CD4-positive, alpha-beta T cell treated with Interleukin-17A for 1 hour (primary cell): ENCODE results near the gene HCFC1R1.
"Not testable (repeated sequence)": the region's sequence is repeated elsewhere in the genome, so short reads cannot be mapped to it uniquely, and the experiment has no call there.

Experiments used
- DNase-seq: peaks from one replicate; pipeline ENCODE4 v3.0.0-alpha.2; 2020

HCFC1R1 gene

GRCh38 chr16:3023669-3024478 is at the start of gene HCFC1R1, which contains the start of gene THOC6:
Gene HCFC1R1 (minus strand): TSS chr16:3023942. CDS start chr16:3023941, 1 bp downstream.
Gene THOC6 (plus strand): TSS chr16:3024035. CDS start chr16:3024327, 292 bp downstream.
- DNase-seq, result peak; percentile 96

DNA sequence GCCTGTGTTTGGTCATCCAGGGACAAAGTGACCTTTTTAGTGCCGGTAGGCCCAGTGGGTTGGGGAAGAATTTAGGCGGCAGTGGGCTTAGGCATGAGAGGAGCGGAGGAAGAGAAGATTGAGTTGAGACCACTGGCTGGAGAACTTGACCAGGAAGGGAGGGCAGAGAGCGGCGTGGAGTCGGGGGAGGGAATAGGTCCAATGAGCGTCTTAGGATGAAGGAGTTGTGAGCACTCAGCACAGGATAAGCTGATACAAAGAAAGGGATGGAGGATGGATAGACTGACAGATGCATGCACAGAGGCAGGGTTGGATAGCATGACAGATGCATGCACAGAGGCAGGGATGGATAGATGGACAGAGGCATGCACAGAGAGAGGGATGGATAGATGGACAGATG is 49.7 kb upstream of the HCFC1R1 start:
- no peak for DNase-seq

GRCh38 chr16:3072576-3073263 is 49.0 kb upstream of the HCFC1R1 start:
- peak; percentile 70 for DNase-seq

DNA sequence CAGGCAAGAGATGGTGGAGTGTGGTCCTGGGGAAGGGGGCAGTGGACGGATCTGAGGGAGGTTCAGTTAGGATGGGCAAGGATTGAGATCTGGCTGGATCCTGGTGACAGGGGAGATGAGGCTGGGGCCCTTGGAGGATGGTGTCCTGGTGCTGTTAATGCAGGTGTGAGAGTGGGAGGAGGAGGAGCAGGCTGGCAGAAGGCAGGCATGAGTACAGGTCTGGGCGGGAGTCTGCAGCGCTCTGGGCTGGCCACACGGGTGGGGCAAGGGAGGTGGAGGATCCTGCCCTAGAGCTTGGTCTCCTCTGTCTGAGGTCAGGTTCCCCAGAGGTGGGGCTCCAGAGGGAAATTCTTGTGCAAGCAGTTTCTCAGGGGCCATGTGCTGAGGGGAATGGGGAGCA is 48.4 kb upstream of the HCFC1R1 start:
- peak; percentile 59 for DNase-seq

DNA sequence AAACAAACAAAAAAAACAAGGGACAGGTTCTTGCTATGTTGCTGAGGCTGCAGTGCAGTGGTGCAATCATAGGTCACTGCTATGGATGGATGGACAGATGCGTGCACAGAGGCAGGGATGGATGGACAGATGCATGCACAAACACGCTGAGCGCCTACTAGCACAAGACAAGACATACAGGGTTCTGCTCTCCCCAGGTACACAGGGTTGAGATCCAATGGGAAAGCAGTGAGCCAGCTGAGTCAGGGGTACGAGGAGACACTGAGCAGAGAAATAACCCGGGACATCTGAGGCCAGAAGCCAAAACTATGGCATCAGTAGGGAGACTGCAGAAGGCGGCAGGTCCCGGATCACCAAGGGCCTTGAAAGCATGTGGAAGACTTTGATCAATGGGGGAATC is 47.9 kb upstream of the HCFC1R1 start:
- peak; percentile 39 for DNase-seq

DNA sequence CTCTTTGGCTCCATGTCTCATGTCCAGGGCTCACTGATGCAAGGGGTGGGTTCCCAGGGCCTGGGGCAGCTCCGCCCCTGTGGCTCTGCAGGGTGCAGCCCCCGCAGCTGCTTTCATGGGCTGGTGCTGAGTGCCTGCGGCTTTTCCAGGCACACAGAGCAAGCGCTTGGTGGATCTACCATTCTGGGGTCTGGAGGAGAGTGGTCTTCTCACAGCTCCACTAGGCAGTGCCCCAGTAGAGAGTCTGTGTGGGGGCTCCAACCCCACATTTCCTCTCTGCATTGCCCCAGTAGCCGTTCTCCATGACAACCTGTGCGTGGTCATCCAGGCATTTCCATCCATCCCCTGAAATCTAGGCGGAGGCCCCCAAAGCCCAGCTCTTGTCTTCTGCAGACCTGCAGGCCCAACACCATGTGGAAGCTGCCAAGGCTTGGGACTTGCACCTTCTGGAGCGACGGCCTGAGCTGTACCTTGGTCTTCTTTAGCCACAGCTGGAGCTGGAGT is 46.9 kb upstream of the HCFC1R1 start:
- peak; percentile 51 for DNase-seq

DNA sequence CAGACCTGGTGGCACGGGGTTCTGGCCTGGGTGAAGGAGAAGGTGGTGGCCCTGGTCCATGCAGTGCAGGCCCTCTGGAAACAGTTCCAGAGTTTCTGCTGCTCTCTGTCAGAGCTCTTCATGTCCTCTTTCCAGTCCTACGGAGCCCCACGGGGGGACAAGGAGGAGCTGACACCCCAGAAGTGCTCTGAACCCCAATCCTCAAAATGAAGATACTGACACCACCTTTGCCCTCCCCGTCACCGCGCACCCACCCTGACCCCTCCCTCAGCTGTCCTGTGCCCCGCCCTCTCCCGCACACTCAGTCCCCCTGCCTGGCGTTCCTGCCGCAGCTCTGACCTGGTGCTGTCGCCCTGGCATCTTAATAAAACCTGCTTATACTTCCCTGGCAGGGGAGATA is 45.4 kb upstream of the HCFC1R1 start:
- DNase-seq, result not testable (repeated sequence)

DNA sequence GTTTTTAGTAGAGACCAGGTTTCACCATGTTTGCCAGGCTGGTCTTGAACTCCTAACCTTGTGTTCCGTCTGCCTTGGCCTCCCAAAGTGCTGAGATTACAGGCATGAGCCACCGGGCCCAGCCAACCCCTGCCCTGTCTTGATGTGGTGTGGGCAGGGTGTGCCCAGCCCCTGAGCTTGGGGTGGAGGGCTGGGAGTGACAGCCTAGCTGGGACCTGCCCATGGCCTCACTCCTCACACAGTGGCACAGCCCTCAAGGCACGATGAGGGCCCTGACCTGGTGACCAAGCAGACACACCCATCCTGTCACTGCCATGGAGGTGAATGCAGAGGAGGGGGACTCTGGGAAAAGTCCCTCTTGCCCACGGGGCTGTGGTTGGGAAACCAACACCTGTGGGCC is 44.7 kb upstream of the HCFC1R1 start:
- DNase-seq, result peak; percentile 58

- no peak for DNase-seq
These were observed 42.7 kb upstream of the HCFC1R1 start for GRCh38 chr16:3066440-3066748.

DNA sequence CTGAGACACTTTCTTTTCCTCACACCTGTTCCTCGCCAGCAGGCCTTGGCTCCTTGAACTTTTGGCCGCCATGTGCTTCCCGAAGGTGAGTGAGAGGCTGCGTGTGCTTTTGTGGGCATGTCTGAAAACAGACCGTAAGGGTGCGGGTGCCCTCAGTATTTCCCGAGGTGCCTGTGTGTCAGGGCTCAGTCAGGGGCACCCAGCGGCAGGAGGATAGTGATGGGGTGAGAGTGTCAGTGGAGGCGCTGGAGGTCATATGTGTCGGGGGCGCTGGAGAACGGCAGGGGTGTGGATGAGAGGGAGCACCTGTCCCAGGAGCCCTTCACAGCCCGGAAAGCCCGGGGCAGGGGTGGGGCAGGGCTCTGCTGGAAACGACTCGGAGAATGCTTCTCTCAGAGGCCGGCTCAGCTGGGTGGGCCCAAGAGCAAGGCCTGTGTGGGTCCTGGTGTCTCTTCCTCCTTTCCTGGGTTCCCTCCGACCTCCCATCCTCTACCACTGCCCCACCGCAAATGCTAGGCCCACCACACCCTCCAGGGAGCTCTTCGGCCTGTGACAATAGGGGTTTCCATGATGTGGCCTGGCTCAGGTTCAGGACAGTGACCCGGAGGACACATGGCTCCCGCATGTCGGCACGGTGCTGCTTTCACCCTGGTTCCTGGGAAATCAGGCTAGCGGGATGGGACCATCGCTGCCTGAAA is 42.1 kb upstream of the HCFC1R1 start:
- DNase-seq, result no peak

DNA sequence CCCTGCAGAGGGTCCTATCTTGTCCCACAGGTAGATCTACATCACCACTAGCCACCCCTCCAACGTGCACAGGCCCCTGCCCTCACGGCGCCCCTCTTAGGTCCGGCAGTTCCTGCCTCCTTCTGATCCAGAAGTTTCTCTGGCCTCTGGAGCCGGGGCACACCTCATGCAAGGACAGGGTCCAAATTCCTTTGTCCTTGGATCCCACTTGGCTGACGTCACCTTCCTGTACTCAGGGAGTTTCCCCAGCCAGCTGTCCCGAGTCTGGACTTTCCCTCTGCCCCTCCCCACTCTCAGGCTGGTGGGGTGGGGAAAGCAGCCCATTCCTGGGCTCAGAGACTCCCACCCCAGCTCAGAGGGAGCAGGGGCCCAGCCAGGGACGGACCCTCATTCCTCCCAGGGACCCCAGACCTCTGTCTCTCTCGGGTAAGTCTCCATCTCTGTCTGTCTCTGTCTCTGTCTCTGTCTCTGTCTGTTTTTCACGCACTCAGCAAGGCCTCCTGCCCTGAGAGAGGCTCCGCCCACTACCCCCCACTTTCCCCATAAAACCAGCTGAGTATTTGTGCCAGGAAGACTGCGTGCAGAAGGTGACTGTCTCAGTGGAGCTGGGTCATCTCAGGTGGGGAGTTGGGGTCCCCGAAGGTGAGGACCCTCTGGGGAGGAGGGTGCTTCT is 41.5 kb upstream of the HCFC1R1 start, which contains the start of gene IL32:
IL32 (plus strand) TSS at position 572 of the 673 bp plus-strand sequence. CDS start 172 bp downstream, outside the sequence.
- peak; percentile 88 for DNase-seq

- DNase-seq, result no peak
These were observed 40.1 kb upstream of the HCFC1R1 start for GRCh38 chr16:3063625-3064386.

GRCh38 chr16:3062553-3062952 is 38.8 kb upstream of the HCFC1R1 start:
- DNase-seq, result no peak

GRCh38 chr16:3060339-3061127 is 36.8 kb upstream of the HCFC1R1 start:
- no peak for DNase-seq

DNA sequence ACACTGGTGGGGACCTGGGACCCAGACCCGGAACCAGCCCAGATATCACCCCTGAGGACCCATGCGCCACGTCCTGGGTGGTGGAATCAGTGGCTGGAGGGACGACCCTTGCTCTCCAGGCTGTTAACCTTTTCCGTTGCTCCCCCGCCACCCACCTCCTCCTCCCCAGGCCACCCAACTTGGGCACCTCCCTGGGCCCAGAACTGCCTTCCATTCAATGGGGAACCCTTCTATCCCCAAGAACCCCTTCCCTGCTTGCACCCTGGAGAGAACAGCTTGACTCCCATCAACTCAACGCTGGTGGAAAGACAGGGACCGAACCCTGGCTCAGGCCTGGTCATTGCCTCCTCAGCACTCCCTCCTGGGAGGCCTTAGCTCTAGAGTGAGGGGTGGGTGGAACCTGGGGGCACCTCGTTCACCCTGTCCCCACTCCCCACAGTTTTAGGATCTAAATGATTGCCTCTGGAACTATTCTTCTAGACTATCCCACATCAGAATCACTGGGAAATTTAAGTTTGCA is 36.0 kb upstream of the HCFC1R1 start:
- DNase-seq, result no peak

- peak; percentile 88 for DNase-seq
These were observed 35.4 kb upstream of the HCFC1R1 start for GRCh38 chr16:3059041-3059722.

GRCh38 chr16:3058139-3059030 is 34.6 kb upstream of the HCFC1R1 start:
- peak; percentile 57 for DNase-seq

DNA sequence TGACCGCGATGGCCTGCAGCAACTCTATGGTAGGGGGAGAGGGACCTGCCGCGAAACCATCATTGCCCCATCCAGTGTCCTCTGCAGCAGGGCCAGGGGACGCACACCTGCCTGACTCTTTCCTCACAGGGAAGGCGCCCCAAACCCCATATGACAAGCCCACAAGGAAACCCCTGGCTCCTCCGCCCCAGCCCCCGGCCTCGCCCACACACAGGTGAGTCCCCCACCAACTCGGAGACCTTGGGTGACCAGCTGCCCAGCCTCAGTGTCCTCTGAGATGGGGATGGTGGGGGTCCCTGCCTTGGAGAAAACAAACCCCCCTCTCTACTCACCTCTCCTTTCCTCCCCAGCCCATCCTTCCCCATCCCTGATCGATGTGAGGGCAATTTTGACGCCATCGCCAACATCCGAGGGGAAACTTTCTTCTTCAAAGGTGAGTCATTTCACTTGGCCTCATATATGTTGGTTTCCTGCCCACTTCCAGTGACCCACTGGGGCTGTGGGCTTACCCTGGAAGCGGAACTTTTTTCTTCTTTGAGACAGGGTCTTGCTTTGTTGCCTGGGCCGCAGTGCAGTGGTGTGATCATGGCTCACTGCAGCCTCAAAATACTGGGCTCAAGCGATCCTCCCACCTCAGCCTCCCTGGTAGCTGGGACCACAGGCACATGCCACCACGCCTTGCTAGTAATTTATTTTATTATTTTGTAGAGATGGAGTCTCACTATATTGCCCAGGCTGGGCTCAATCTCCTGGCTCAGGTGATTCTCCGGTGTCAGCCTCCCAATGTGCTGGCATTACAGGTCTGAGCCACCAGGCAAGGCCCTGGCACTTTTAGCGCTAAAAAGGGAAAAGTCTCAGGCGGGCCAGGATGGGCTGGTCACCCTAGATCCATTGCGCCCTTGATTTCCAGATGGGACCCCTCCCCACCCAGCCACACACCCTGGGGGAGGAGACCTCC is 33.7 kb upstream of the HCFC1R1 start:
- no peak for DNase-seq
